Measurements from ENCODE around the gene MTFMT.
A peak's percentile ranks its signal among the peaks of the same experiment; 100 is the strongest.
"Not testable (repeated sequence)": the region's sequence is repeated elsewhere in the genome, so short reads cannot be mapped to it uniquely, and the experiment has no call there.

The MTFMT gene

GRCh38 chr15:65051266-65051665 lies 21.8 kb upstream of the MTFMT start:
- ChIA-PET CTCF (interaction anchor here (1.0 to 9.0 kb wide), 6 partner anchors 10 to 247 kb away, joined by 3 to 72 read pairs (median 8); partner anchors contain the start of genes KBTBD13 and RASL12), POLR2A (interaction anchor here (0.7 kb wide), 1 partner anchor 893 kb away, joined by 6 read pairs; no protein-coding TSS in a partner anchor)
- no peak for TF ChIP-seq CTCF (IDR thresholded peaks at IDR 0.05; ENCODE audit: control extremely low read depth, extremely low read depth, low read depth, missing control alignments)
- DNase-seq (ENCODE audit: extremely low spot score): no peak

- no peak for DNase-seq (ENCODE audit: extremely low spot score)
- POLR2A ChIA-PET: no interaction called here
- CTCF ChIA-PET: interaction anchor here (2.7 to 9.0 kb wide), 2 partner anchors 11 to 19 kb away, joined by 12 to 72 read pairs; partner anchors contain the start of gene RASL12
- TF ChIP-seq CTCF (IDR thresholded peaks at IDR 0.05; ENCODE audit: control extremely low read depth, extremely low read depth, low read depth, missing control alignments): no peak
Observed at GRCh38 chr15:65050270-65050669, 20.8 kb upstream of the MTFMT start.

GRCh38 chr15:65049418-65049840 lies 20.0 kb upstream of the MTFMT start:
- peak; percentile 98 for DNase-seq (ENCODE audit: extremely low spot score)
- ChIA-PET POLR2A (no interaction called here), CTCF (interaction anchor here (9.0 kb wide), 1 partner anchor 20 kb away, joined by 72 read pairs; the partner anchor contains the start of gene RASL12)
- no peak for TF ChIP-seq CTCF (IDR thresholded peaks at IDR 0.05; ENCODE audit: control extremely low read depth, extremely low read depth, low read depth, missing control alignments)

- no peak for DNase-seq (ENCODE audit: extremely low spot score)
- POLR2A ChIA-PET: interaction anchor here (0.8 kb wide), 1 partner anchor 257 kb away, joined by 5 read pairs; no protein-coding TSS in a partner anchor
- CTCF ChIA-PET: interaction anchor here (0.7 to 9.0 kb wide), 5 partner anchors 9 to 53 kb away, joined by 3 to 72 read pairs (median 4); partner anchors contain the start of gene RASL12
- no peak for TF ChIP-seq CTCF (IDR thresholded peaks at IDR 0.05; ENCODE audit: control extremely low read depth, extremely low read depth, low read depth, missing control alignments)
Observed at GRCh38 chr15:65048241-65048640, 18.8 kb upstream of the MTFMT start.

- ChIA-PET CTCF (interaction anchor here (1.4 to 4.0 kb wide), 3 partner anchors 9 to 14 kb away, joined by 3 to 23 read pairs (median 22); no protein-coding TSS in a partner anchor), POLR2A (no interaction called here)
- no peak for TF ChIP-seq CTCF (IDR thresholded peaks at IDR 0.05; ENCODE audit: control extremely low read depth, extremely low read depth, low read depth, missing control alignments)
- no peak for DNase-seq (ENCODE audit: extremely low spot score)
Observed at GRCh38 chr15:65044724-65045481, 15.5 kb upstream of the MTFMT start, which contains the start of gene SLC51B. Gene SLC51B (plus strand): TSS chr15:65045387. CDS start chr15:65050005, 4,618 bp downstream.

GRCh38 chr15:65044218-65044617 lies 14.8 kb upstream of the MTFMT start:
- POLR2A ChIA-PET: not testable (repeated sequence)
- CTCF ChIA-PET: interaction anchor here (0.9 to 4.0 kb wide), 6 partner anchors 10 to 341 kb away, joined by 3 to 23 read pairs (median 8); no protein-coding TSS in a partner anchor

More at GRCh38 chr15:65044218-65044617, 14.8 kb upstream of the MTFMT start:
- DNase-seq (ENCODE audit: extremely low spot score): not testable (repeated sequence)
